ENCODE results near the gene DENND1B. TPM values are rescaled to one million over a fixed set of nuclear protein-coding genes. Genes with fewer than 3 reads are reported as not detected.

The DENND1B gene
- total RNA-seq, 1 donor from 2014 or later: 7.5 TPM

DNA sequence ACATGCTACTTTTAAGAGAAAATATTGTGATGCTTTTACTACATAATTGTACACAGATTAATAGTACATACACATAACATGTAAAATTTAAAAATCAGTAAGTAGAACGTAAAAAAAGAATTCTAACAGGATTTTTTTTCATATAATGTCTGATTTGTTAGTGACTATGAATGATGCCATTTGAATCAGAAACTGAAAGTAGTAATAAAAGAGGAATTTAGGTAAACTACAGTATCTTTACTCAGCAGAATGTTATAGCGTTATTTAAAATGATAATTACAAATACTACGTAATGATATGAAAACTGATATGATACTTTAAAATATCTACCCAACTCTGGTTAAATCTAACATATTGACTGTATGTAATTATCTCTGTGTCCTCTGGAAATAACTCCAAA lies 116.1 kb downstream of the DENND1B start:
- TF ChIP-seq, protein P1, sequence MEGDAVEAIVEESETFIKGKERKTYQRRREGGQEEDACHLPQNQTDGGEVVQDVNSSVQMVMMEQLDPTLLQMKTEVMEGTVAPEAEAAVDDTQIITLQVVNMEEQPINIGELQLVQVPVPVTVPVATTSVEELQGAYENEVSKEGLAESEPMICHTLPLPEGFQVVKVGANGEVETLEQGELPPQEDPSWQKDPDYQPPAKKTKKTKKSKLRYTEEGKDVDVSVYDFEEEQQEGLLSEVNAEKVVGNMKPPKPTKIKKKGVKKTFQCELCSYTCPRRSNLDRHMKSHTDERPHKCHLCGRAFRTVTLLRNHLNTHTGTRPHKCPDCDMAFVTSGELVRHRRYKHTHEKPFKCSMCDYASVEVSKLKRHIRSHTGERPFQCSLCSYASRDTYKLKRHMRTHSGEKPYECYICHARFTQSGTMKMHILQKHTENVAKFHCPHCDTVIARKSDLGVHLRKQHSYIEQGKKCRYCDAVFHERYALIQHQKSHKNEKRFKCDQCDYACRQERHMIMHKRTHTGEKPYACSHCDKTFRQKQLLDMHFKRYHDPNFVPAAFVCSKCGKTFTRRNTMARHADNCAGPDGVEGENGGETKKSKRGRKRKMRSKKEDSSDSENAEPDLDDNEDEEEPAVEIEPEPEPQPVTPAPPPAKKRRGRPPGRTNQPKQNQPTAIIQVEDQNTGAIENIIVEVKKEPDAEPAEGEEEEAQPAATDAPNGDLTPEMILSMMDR (IDR thresholded peaks at IDR 0.05; ENCODE audit: insufficient read depth, low read length, poor library complexity, severe bottlenecking): no peak
- no peak for DNase-seq (ENCODE audit: low read depth)
- no peaks in the 10 kb centered on the region for H3K27me3 ChIP-seq (ENCODE audit: control insufficient read depth, insufficient read depth, low read length)
- H3K36me3 ChIP-seq (ENCODE audit: control insufficient read depth, insufficient read depth, low read length): no peaks in the 10 kb centered on the region
- H3K4me3 ChIP-seq (ENCODE audit: low read depth, low read length): no peak overlapping the region

DNA sequence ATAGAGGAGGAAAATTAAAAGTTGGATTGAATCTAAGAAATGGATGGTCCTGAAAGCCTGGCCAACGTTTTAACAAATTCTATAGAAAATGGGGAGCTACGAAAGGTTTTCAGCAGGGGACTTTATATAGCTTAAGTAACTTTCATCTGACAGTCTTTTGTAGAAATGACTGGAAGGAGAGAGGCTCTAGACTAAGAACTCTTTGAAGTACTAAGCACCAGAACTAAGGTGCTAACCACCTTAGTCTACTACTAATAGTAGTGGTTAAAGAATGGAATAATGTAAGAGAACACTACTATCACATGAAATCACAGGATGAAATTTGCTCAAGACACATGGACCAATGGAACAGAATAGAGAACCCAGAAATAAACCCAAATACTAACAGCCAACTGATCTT lies 126.1 kb downstream of the DENND1B start:
- Histone ChIP-seq H3K27me3 (ENCODE audit: control insufficient read depth, insufficient read depth, low read length) (no peaks in the 10 kb centered on the region), H3K4me3 (ENCODE audit: low read depth, low read length) (no peak overlapping the region), H3K36me3 (ENCODE audit: control insufficient read depth, insufficient read depth, low read length) (no peaks in the 10 kb centered on the region)
- TF ChIP-seq, protein P1 (IDR thresholded peaks at IDR 0.05; ENCODE audit: insufficient read depth, low read length, poor library complexity, severe bottlenecking): no peak
- DNase-seq (ENCODE audit: low read depth): no peak

DNA sequence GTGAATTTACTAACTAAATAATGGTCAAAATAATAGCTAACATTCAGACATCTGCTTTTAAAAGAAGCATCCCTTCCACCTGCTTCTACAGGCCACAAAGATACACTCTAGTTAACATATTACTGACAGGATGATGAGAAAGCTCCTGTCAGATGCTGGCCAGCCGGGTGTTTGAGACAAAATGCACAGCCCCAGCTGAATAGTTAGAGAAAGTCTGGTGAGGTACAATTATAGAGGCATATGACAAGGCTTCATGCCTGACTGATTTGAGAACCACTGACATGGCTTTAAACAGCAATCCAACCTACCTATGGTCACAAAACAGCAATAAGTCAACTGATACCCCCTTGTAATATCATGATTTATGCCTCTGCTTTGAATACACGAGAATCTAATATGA lies 137.0 kb downstream of the DENND1B start:
- no peak for DNase-seq (ENCODE audit: low read depth)
- TF ChIP-seq, protein P1 (IDR thresholded peaks at IDR 0.05; ENCODE audit: insufficient read depth, low read length, poor library complexity, severe bottlenecking): no peak
- Histone ChIP-seq H3K27me3 (ENCODE audit: control insufficient read depth, insufficient read depth, low read length) (no peaks in the 10 kb centered on the region), H3K4me3 (ENCODE audit: low read depth, low read length) (no peak overlapping the region), H3K36me3 (ENCODE audit: control insufficient read depth, insufficient read depth, low read length) (no peaks in the 10 kb centered on the region)

DNA sequence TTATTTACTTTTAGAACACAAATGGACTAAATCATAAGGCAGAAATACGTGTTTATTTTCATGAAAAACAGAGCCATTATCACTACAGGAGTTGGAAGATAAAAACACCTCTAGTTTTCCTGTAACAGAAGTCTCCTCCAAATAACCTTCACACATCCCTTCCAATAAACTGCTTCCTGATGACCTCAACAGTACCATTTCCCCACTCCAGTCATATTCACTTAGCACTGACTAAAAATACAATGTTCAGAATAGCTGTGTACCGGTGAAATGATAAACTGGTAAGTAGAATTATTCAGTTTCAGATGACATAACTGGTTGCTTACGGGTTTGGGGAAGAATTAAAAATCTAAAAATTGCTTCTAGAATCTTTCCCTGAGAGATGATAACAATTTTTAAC lies 137.9 kb downstream of the DENND1B start:
- H3K36me3 ChIP-seq (ENCODE audit: control insufficient read depth, insufficient read depth, low read length): no peaks in the 10 kb centered on the region
- H3K27me3 ChIP-seq (ENCODE audit: control insufficient read depth, insufficient read depth, low read length): no peaks in the 10 kb centered on the region
- TF ChIP-seq, protein P1 (IDR thresholded peaks at IDR 0.05; ENCODE audit: insufficient read depth, low read length, poor library complexity, severe bottlenecking): no peak
- DNase-seq (ENCODE audit: low read depth): no peak
- no peak overlapping the region for H3K4me3 ChIP-seq (ENCODE audit: low read depth, low read length)

DNA sequence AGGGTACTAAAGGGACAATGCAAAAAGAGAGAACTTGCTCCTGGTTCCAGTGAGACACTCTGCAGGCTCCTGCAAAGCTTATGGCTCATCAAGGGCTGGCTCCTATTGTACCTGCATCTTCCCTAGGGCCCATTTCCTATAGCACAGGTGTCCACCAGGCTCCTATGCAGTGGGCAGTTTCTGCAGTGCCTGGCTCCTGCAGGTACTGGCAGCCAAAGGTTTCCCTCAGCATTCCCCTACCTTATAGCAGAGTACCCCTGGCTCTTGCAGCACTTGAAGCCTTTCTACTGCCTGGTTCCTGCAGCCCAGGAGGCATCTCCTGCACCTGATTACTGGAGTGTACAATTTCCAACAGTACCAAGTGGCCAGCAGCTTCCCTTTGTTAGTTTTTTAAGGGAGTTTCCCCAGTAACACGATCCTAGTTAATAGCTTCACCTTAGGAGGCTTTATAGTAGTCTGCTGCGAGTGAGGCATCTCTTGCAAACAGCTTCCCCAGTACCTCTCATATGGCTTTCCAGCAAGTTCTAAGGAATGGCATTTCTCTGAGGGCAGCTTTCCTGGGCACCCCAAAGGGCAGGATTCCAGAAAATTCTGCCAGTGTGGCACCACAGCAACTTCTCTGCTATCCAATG lies 141.7 kb downstream of the DENND1B start:
- Histone ChIP-seq H3K27me3 (ENCODE audit: control insufficient read depth, insufficient read depth, low read length) (no peaks in the 10 kb centered on the region), H3K36me3 (ENCODE audit: control insufficient read depth, insufficient read depth, low read length) (no peaks in the 10 kb centered on the region), H3K4me3 (ENCODE audit: low read depth, low read length) (no peak overlapping the region)
- DNase-seq (ENCODE audit: low read depth): no peak
- TF ChIP-seq, protein P1 (IDR thresholded peaks at IDR 0.05; ENCODE audit: insufficient read depth, low read length, poor library complexity, severe bottlenecking): no peak

DNA sequence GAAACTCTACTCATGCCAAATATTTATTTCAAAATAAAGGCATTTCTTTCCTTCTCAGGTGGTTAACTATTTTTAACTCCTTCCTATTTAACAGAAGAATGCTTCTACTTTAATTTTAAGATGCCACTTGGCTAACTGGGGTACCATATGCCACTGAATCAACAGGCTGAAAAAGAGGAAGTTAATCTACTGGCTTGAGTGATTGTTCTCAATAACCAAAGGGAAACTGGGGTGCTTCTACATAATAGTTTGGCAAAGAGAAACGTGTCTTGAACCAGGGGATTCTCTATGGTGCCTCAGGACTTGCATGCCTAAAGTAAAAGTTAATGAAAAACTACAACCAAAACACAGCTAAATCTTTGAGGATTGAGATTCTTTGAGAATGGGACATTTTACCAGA lies 142.6 kb downstream of the DENND1B start:
- Histone ChIP-seq H3K27me3 (ENCODE audit: control insufficient read depth, insufficient read depth, low read length) (no peaks in the 10 kb centered on the region), H3K36me3 (ENCODE audit: control insufficient read depth, insufficient read depth, low read length) (no peaks in the 10 kb centered on the region), H3K4me3 (ENCODE audit: low read depth, low read length) (no peak overlapping the region)
- DNase-seq (ENCODE audit: low read depth): no peak
- TF ChIP-seq, protein P1 (IDR thresholded peaks at IDR 0.05; ENCODE audit: insufficient read depth, low read length, poor library complexity, severe bottlenecking): no peak
